SK-N-SH (cell line): ENCODE measurements around the gene PERM1. TPM values are rescaled to one million over a fixed set of nuclear protein-coding genes. Genes with fewer than 3 reads are reported as not detected.

Experiments
- CTCF ChIA-PET: fragments of 300-600, 350-600 bp; formaldehyde crosslinking; extraction: SDS; loops from one replicate; lab custom pipeline; 2021; lab: Yijun Ruan, JAX
- POLR2A ChIA-PET: fragments of 350-600 bp; sonication (Branson Sonifier 250); formaldehyde crosslinking; extraction: SDS; loops from one replicate; lab custom pipeline; 2020; ENCODE audit warnings: antibody characterized with exemption, inconsistent platforms; lab: Yijun Ruan, JAX
- DNase-seq: peaks from one replicate; pipeline ENCODE4 v3.0.0; 2012
- H2AFZ ChIP-seq: fragments of 200-600 bp; sonication (generic); 2 replicates; pipeline ENCODE4 v1.8.1; 2016; ENCODE audit warnings: antibody characterized with exemption, mild to moderate bottlenecking, low read depth
- H3F3A ChIP-seq: fragments of 200-600 bp; sonication (generic); replicated peaks from 2 replicates; pipeline ENCODE3; 2016; ENCODE audit warnings: antibody characterized with exemption, mild to moderate bottlenecking; ENCODE audit not compliant: insufficient read depth
- H3K27ac ChIP-seq, 2 experiments: fragments of 200-500 bp in 1 of 2; fragments of 200-600 bp in 1 of 2; sonication (Bioruptor generic) in 1 of 2; sonication (generic), shearing (Covaris generic) in 1 of 2; 2 replicates each; pipeline versions ENCODE4 v1.5.1 to v1.6.1; 2014 to 2016; ENCODE audit warnings: low read depth in 2 of 2, inconsistent platforms in 1 of 2, low read length in 1 of 2, mild to moderate bottlenecking in 1 of 2, mixed read lengths in 1 of 2
- H3K27me3 ChIP-seq: fragments of 200-600 bp; sonication (generic), shearing (Covaris generic); 2 replicates; pipeline ENCODE4 v1.6.1; 2016; ENCODE audit warnings: mixed run types; ENCODE audit not compliant: insufficient read depth
- H3K36me3 ChIP-seq, 2 experiments: fragments of 200-500 bp in 1 of 2; fragments of 200-600 bp in 1 of 2; sonication (Bioruptor generic) in 1 of 2; sonication (generic) in 1 of 2; replicated peaks in 1 of 2; 2 replicates each; pipeline versions ENCODE3 to v1.5.1; 2014 to 2016; ENCODE audit warnings: low read length in 1 of 2, mild to moderate bottlenecking in 1 of 2; ENCODE audit not compliant: insufficient read depth in 2 of 2, control insufficient read depth in 1 of 2
- H3K4me1 ChIP-seq, 2 experiments: fragments of 200-500 bp in 1 of 2; fragments of 200-600 bp in 1 of 2; sonication (Bioruptor generic) in 1 of 2; sonication (generic), shearing (Covaris generic) in 1 of 2; 2 replicates each; pipeline versions ENCODE4 v1.5.1 to v1.6.1; 2014 to 2016; ENCODE audit warnings: low read depth in 1 of 2, low read length in 1 of 2, mixed run types in 1 of 2; ENCODE audit not compliant: insufficient read depth in 2 of 2, control insufficient read depth in 1 of 2
- H3K4me2 ChIP-seq: fragments of 200-600 bp; sonication (generic), shearing (Covaris generic); 2 replicates; pipeline ENCODE4 v1.6.1; 2017; ENCODE audit warnings: mixed run types
- H3K4me3 ChIP-seq, 2 experiments: fragments of 200-500 bp in 1 of 2; fragments of 200-600 bp in 1 of 2; sonication (Bioruptor generic) in 1 of 2; sonication (generic), shearing (Covaris generic) in 1 of 2; 2 replicates each; pipeline versions ENCODE4 v1.5.1 to v1.8.1; 2014 to 2016; ENCODE audit warnings: low read depth in 2 of 2, inconsistent platforms in 1 of 2, low read length in 1 of 2, mild to moderate bottlenecking in 1 of 2, mixed read lengths in 1 of 2, moderate library complexity in 1 of 2
- H3K79me2 ChIP-seq: fragments of 200-600 bp; sonication (generic); 2 replicates; pipeline ENCODE4 v1.8.1; 2017; ENCODE audit warnings: mild to moderate bottlenecking; ENCODE audit not compliant: insufficient read depth
- H3K9ac ChIP-seq: fragments of 200-600 bp; sonication (generic); 2 replicates; pipeline ENCODE4 v1.6.1; 2017; ENCODE audit warnings: mixed run types
- H3K9me2 ChIP-seq: fragments of 200-600 bp; sonication (generic); 2 replicates; pipeline ENCODE4 v1.6.1; 2017; ENCODE audit warnings: mixed run types
- H3K9me3 ChIP-seq: fragments of 200-600 bp; sonication (generic); 2 replicates; pipeline ENCODE4 v1.6.1; 2017; ENCODE audit warnings: mixed run types, mild to moderate bottlenecking, moderate library complexity
- H4K20me1 ChIP-seq: fragments of 200-600 bp; sonication (generic); 2 replicates; pipeline ENCODE4 v1.6.1; 2017; ENCODE audit warnings: mild to moderate bottlenecking, mixed run types; ENCODE audit not compliant: insufficient read depth
- FOXJ3 ChIP-seq: sonication (generic); formaldehyde crosslinking; IDR thresholded peaks from 2 replicates; pipeline ENCODE4 v1.5.1; 2020; ENCODE audit warnings: mild to moderate bottlenecking, missing genetic modification reagents
- FOXM1 ChIP-seq: IDR thresholded peaks from 2 replicates; pipeline ENCODE4 v1.4.0; 2012; ENCODE audit warnings: low read depth, mild to moderate bottlenecking
- GATA2 ChIP-seq: sonication (generic); formaldehyde crosslinking; IDR thresholded peaks from 2 replicates; pipeline ENCODE4 v1.5.0; 2020; ENCODE audit warnings: mild to moderate bottlenecking, missing genetic modification reagents
- NFIC ChIP-seq: IDR thresholded peaks from 2 replicates; pipeline ENCODE4 v1.4.0; 2012; ENCODE audit warnings: borderline replicate concordance
- NRF1 ChIP-seq: IDR thresholded peaks from 2 replicates; pipeline ENCODE4 v1.6.1; 2012; ENCODE audit warnings: low read depth, mild to moderate bottlenecking, low read length
- SIN3A ChIP-seq: IDR thresholded peaks from 2 replicates; pipeline ENCODE4 v1.6.1; 2012; ENCODE audit warnings: low read depth, mild to moderate bottlenecking, low read length, moderate library complexity, borderline replicate concordance
- SMC3 ChIP-seq: IDR thresholded peaks from 2 replicates; pipeline ENCODE4 v1.6.1; 2012; ENCODE audit warnings: low read depth, low read length, improper control_type of control experiment
- TAF1 ChIP-seq: IDR thresholded peaks from 2 replicates; pipeline ENCODE4 v1.6.1; 2012; ENCODE audit warnings: low read depth, mild to moderate bottlenecking, low read length, moderate library complexity, borderline replicate concordance
- TEAD4 ChIP-seq: IDR thresholded peaks from 2 replicates; pipeline ENCODE4 v1.4.0; 2012; ENCODE audit warnings: mild to moderate bottlenecking, borderline replicate concordance; ENCODE audit not compliant: insufficient read depth
- YY1 ChIP-seq: IDR thresholded peaks from 2 replicates; pipeline ENCODE4 v1.4.0; 2012; ENCODE audit warnings: low read depth, mild to moderate bottlenecking
- WGBS: methylation state at CpG from one replicate; pipeline ENCODE4 v1.1.6; 2017; ENCODE audit warnings: low lambda C conversion rate; 5-methylcytosine and 5-hydroxymethylcytosine counted together
- polyA plus RNA-seq, 3 experiments: library from polyadenylated mRNA; depleted of rRNA; stranded (reverse); fragments of >200 nt; gene quantifications; 2 replicates each; pipeline ENCODE4 v1.2.3, GENCODE V29; 2012
- TF ChIP-seq, protein P1 (sequence below): IDR thresholded peaks from 2 replicates; pipeline ENCODE4 v1.4.0; 2012; ENCODE audit warnings: low read depth, borderline replicate concordance
- TF ChIP-seq, protein P2 (sequence below): fragments of 200-600 bp; sonication (generic); IDR thresholded peaks from 2 replicates; pipeline ENCODE4 v1.6.1; 2017; ENCODE audit warnings: antibody characterized with exemption, mild to moderate bottlenecking, moderate library complexity
- TF ChIP-seq, protein P3 (sequence below): fragments of 150-350 bp; IDR thresholded peaks from 2 replicates; pipeline ENCODE4 v1.6.1; 2016; ENCODE audit warnings: mild to moderate bottlenecking, low read depth, low read length
- TF ChIP-seq, protein P4 (sequence below): fragments of 150-350 bp; IDR thresholded peaks from 2 replicates; pipeline ENCODE4 v1.6.1; 2017; ENCODE audit warnings: antibody characterized with exemption, low read length, low read depth, borderline replicate concordance

PERM1 gene
- polyA plus RNA-seq, 1 of the 3 experiments (the other 2 are of a cell fraction), result 0.25 TPM

DNA sequence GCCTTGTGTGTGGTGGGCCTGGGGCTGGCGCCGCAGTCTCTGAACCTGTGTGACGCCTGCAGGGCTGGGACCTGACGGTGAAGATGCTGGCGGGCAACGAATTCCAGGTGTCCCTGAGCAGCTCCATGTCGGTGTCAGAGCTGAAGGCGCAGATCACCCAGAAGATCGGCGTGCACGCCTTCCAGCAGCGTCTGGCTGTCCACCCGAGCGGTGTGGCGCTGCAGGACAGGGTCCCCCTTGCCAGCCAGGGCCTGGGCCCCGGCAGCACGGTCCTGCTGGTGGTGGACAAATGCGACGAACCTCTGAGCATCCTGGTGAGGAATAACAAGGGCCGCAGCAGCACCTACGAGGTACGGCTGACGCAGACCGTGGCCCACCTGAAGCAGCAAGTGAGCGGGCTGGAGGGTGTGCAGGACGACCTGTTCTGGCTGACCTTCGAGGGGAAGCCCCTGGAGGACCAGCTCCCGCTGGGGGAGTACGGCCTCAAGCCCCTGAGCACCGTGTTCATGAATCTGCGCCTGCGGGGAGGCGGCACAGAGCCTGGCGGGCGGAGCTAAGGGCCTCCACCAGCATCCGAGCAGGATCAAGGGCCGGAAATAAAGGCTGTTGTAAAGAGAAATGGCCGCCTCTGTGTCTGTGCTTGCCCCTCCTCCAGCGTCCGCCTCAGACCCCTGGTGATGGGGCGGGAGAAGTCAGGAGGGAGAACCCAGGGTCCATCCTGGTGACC, 32.2 kb upstream of the PERM1 start:
- Histone ChIP-seq H3K9me3 (no peaks in the 10 kb centered on the region), H3K9ac (no peak overlapping the region), H4K20me1 (no peaks in the 10 kb centered on the region), H3K79me2 (no peaks in the 10 kb centered on the region), H3K36me3 (no peaks in the 10 kb centered on the region), H3K9me2 (no peaks in the 10 kb centered on the region), H3K4me2 (peak overlapping the region; percentile 70; the same call in 1 of the 2 replicates), H2AFZ (peak overlapping the region; percentile 89; the same call in 1 of the 2 replicates), H3F3A (no peaks in the 10 kb centered on the region), H3K27ac (no peak overlapping the region), H3K4me3 (peak overlapping the region in 1 of 2 experiments; percentile 45; a peak in 2 of 4 replicates), H3K4me1 (peaks cover 0 to 7% of the 10 kb centered on the region in 2 experiments; a peak in 1 of 4 replicates), H3K27me3 (no peaks in the 10 kb centered on the region)
- CTCF ChIA-PET, result interaction anchor here (0.9 to 6.1 kb wide), 11 partner anchors 9 to 60 kb away, joined by 3 to 38 read pairs (median 6); no protein-coding TSS in a partner anchor
- POLR2A ChIA-PET, result interaction anchor here (1.0 kb wide), 1 partner anchor 9 kb away, joined by 3 read pairs; no protein-coding TSS in a partner anchor
- TF ChIP-seq FOXJ3 (CRISPR knock-in tag) (no peak), NFIC (no peak), TAF1 (no peak), NRF1 (no peak), SMC3 (no peak), SIN3A (no peak), FOXM1 (no peak), YY1 (no peak), GATA2 (CRISPR knock-in tag) (no peak), TEAD4 (no peak)
- TF ChIP-seq, protein P1, sequence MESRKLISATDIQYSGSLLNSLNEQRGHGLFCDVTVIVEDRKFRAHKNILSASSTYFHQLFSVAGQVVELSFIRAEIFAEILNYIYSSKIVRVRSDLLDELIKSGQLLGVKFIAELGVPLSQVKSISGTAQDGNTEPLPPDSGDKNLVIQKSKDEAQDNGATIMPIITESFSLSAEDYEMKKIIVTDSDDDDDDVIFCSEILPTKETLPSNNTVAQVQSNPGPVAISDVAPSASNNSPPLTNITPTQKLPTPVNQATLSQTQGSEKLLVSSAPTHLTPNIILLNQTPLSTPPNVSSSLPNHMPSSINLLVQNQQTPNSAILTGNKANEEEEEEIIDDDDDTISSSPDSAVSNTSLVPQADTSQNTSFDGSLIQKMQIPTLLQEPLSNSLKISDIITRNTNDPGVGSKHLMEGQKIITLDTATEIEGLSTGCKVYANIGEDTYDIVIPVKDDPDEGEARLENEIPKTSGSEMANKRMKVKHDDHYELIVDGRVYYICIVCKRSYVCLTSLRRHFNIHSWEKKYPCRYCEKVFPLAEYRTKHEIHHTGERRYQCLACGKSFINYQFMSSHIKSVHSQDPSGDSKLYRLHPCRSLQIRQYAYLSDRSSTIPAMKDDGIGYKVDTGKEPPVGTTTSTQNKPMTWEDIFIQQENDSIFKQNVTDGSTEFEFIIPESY, result no peak
- TF ChIP-seq, protein P2, sequence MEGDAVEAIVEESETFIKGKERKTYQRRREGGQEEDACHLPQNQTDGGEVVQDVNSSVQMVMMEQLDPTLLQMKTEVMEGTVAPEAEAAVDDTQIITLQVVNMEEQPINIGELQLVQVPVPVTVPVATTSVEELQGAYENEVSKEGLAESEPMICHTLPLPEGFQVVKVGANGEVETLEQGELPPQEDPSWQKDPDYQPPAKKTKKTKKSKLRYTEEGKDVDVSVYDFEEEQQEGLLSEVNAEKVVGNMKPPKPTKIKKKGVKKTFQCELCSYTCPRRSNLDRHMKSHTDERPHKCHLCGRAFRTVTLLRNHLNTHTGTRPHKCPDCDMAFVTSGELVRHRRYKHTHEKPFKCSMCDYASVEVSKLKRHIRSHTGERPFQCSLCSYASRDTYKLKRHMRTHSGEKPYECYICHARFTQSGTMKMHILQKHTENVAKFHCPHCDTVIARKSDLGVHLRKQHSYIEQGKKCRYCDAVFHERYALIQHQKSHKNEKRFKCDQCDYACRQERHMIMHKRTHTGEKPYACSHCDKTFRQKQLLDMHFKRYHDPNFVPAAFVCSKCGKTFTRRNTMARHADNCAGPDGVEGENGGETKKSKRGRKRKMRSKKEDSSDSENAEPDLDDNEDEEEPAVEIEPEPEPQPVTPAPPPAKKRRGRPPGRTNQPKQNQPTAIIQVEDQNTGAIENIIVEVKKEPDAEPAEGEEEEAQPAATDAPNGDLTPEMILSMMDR, result no peak
- TF ChIP-seq, protein P3, sequence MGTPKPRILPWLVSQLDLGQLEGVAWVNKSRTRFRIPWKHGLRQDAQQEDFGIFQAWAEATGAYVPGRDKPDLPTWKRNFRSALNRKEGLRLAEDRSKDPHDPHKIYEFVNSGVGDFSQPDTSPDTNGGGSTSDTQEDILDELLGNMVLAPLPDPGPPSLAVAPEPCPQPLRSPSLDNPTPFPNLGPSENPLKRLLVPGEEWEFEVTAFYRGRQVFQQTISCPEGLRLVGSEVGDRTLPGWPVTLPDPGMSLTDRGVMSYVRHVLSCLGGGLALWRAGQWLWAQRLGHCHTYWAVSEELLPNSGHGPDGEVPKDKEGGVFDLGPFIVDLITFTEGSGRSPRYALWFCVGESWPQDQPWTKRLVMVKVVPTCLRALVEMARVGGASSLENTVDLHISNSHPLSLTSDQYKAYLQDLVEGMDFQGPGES, result no peak
- TF ChIP-seq, protein P4, sequence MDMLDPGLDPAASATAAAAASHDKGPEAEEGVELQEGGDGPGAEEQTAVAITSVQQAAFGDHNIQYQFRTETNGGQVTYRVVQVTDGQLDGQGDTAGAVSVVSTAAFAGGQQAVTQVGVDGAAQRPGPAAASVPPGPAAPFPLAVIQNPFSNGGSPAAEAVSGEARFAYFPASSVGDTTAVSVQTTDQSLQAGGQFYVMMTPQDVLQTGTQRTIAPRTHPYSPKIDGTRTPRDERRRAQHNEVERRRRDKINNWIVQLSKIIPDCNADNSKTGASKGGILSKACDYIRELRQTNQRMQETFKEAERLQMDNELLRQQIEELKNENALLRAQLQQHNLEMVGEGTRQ, result no peak
- WGBS, result 85% methylated on average over 16 of the region's 41 CpGs
- DNase-seq, result no peak
